K562 (cell line): ENCODE results near the gene ITPRIPL2. TPM values are rescaled to one million over a fixed set of nuclear protein-coding genes. Genes with fewer than 3 reads are reported as not detected.

Experiments
- ATAC-seq: fragments of 200-7000 bp; cut with Tn5 transposase; 3 replicates; pipeline ENCODE4 v1.9.1; 2020; ENCODE audit warnings: moderate library complexity
- BruUV-seq: library from RNA; stranded (reverse); fragments of 400-500 nt; replicated peaks from 2 replicates; lab custom pipeline; 2021; lab: Mats Ljungman, UMichigan
- CTCF ChIA-PET: fragments of 300-600 bp; formaldehyde crosslinking; extraction: SDS; loops from one replicate; lab custom pipeline; 2021; ENCODE audit warnings: low intra/inter-chr PET ratio; lab: Yijun Ruan, JAX
- POLR2A ChIA-PET: fragments of 300-600, 350-650 bp; sonication (Branson Sonifier 250); formaldehyde crosslinking; extraction: SDS; loops from one replicate; lab custom pipeline; 2021; ENCODE audit warnings: antibody characterized with exemption, inconsistent platforms; lab: Yijun Ruan, JAX
- DNase-seq, 4 experiments: peaks; one replicate each; pipeline versions ENCODE4 v3.0.0 to v3.0.0-alpha.2; 2011 to 2018; ENCODE audit warnings: low spot score in 3 of 4, mixed read lengths in 3 of 4; ENCODE audit errors: extremely low read depth in 1 of 4
- FAIRE-seq: peaks from 2 replicates; lab custom pipeline; 2011; peaks lifted over from hg19 to GRCh38; lab: Jason Lieb, UNC
- H2AFZ ChIP-seq: 2 replicates; pipeline ENCODE4 v1.6.0; 2011; ENCODE audit warnings: low read depth, low read length, control low read depth, inconsistent platforms
- H3K27ac ChIP-seq: fragments of 200-600 bp; 3 replicates; pipeline ENCODE4 v1.8.0; 2011; ENCODE audit warnings: low read depth, mild to moderate bottlenecking, control low read depth, inconsistent platforms, low read length, moderate library complexity, mixed read lengths; ENCODE audit errors: extremely low read depth
- H3K27me3 ChIP-seq, 2 experiments: fragments of 300-600 bp in 1 of 2; 2 replicates in 1 of 2; 3 replicates in 1 of 2; pipeline versions ENCODE4 v1.6.0 to v1.8.0; 2011; ENCODE audit warnings: inconsistent platforms in 2 of 2, low read length in 2 of 2, mild to moderate bottlenecking in 1 of 2, mixed read lengths in 1 of 2, moderate library complexity in 1 of 2; ENCODE audit not compliant: control insufficient read depth in 2 of 2, insufficient read depth in 2 of 2
- H3K36me3 ChIP-seq: fragments of 300-600 bp; 3 replicates; pipeline ENCODE4 v1.8.0; 2011; ENCODE audit warnings: mild to moderate bottlenecking, low read length, inconsistent platforms; ENCODE audit not compliant: control insufficient read depth, insufficient read depth
- H3K4me1 ChIP-seq, 2 experiments: fragments of 200-600 bp in 1 of 2; replicated peaks in 1 of 2; 2 replicates in 1 of 2; 3 replicates in 1 of 2; pipeline versions ENCODE4 v1.5.1 to v1.8.0; 2011; ENCODE audit warnings: inconsistent platforms in 2 of 2, low read length in 2 of 2, mild to moderate bottlenecking in 1 of 2, mixed read lengths in 1 of 2, moderate library complexity in 1 of 2; ENCODE audit not compliant: control insufficient read depth in 2 of 2, insufficient read depth in 2 of 2
- H3K4me2 ChIP-seq: 2 replicates; pipeline ENCODE4 v1.6.1; 2011; ENCODE audit warnings: low read length, control low read depth, inconsistent platforms, mixed read lengths; ENCODE audit not compliant: insufficient read depth
- H3K4me3 ChIP-seq: fragments of 200-600 bp; sonication (generic), shearing (Covaris generic); 2 replicates; pipeline ENCODE4 v1.5.1; 2016; ENCODE audit warnings: control low read depth, inconsistent platforms
- H3K79me2 ChIP-seq: fragments of 200-600 bp; 3 replicates; pipeline ENCODE4 v1.8.0; 2011; ENCODE audit warnings: low read length, inconsistent platforms; ENCODE audit not compliant: control insufficient read depth, insufficient read depth
- H3K9ac ChIP-seq, 2 experiments: 2 replicates each; pipeline versions ENCODE4 v1.6.0 to v1.6.1; 2011; ENCODE audit warnings: low read depth in 2 of 2, low read length in 2 of 2, control low read depth in 1 of 2, inconsistent platforms in 1 of 2, mild to moderate bottlenecking in 1 of 2, mixed read lengths in 1 of 2; ENCODE audit not compliant: insufficient read depth in 1 of 2
- H3K9me1 ChIP-seq: one replicate; pipeline ENCODE4 v1.6.0; 2011; ENCODE audit warnings: inconsistent platforms, mild to moderate bottlenecking, low read length, moderate library complexity; ENCODE audit not compliant: control insufficient read depth, insufficient read depth
- H3K9me3 ChIP-seq: replicated peaks from 2 replicates; pipeline ENCODE4 v1.5.1; 2011; ENCODE audit warnings: low read depth, low read length, inconsistent platforms; ENCODE audit not compliant: control insufficient read depth, insufficient read depth
- H4K20me1 ChIP-seq: replicated peaks from 2 replicates; pipeline ENCODE4 v1.6.1; 2011; ENCODE audit warnings: low read length, inconsistent platforms, mixed read lengths; ENCODE audit not compliant: control insufficient read depth, insufficient read depth
- CLOCK ChIP-seq: fragments of 250-450 bp; sonication (Bioruptor Pico); IDR thresholded peaks from 2 replicates; pipeline ENCODE4 v1.4.0; 2020; ENCODE audit warnings: mild to moderate bottlenecking, moderate library complexity, borderline replicate concordance
- CTBP1 ChIP-seq: fragments of 450-650 bp; IDR thresholded peaks from 2 replicates; pipeline ENCODE4 v1.6.1; 2016; ENCODE audit warnings: borderline replicate concordance
- EP400 ChIP-seq: fragments of 450-650 bp; IDR thresholded peaks from 2 replicates; pipeline ENCODE4 v1.6.1; 2017; ENCODE audit warnings: antibody characterized with exemption, mild to moderate bottlenecking, moderate library complexity
- GATAD2B ChIP-seq: fragments of 450-650 bp; IDR thresholded peaks from 2 replicates; pipeline ENCODE4 v1.6.1; 2017; ENCODE audit warnings: mild to moderate bottlenecking, borderline replicate concordance
- RB1 ChIP-seq: fragments of 450-650 bp; IDR thresholded peaks from 2 replicates; pipeline ENCODE4 v1.6.1; 2017; ENCODE audit warnings: low read depth, mild to moderate bottlenecking
- SMARCA4 ChIP-seq: fragments of 450-650 bp; IDR thresholded peaks from 2 replicates; pipeline ENCODE4 v1.6.1; 2016
- SP2 ChIP-seq: IDR thresholded peaks from 2 replicates; pipeline ENCODE4 v1.6.1; 2011; ENCODE audit warnings: mild to moderate bottlenecking, low read depth, low read length, moderate library complexity; ENCODE audit not compliant: poor library complexity, severe bottlenecking; ENCODE audit errors: extremely low read depth
- SRSF3 ChIP-seq: fragments of 200-400 bp; formaldehyde crosslinking; IDR thresholded peaks from 2 replicates; pipeline ENCODE4 v1.6.1; 2016; ENCODE audit warnings: mild to moderate bottlenecking, low read length, moderate library complexity; ENCODE audit not compliant: insufficient read depth
- TGIF2 ChIP-seq: sonication (generic); formaldehyde crosslinking; IDR thresholded peaks from 2 replicates; pipeline ENCODE4 v1.8.1; 2022; ENCODE audit warnings: mild to moderate bottlenecking, missing genetic modification reagents, moderate library complexity
- XRCC4 ChIP-seq: IDR thresholded peaks from one replicate; pipeline ENCODE4 v1.6.1; 2011; ENCODE audit not compliant: insufficient read depth, insufficient read length; ENCODE audit errors: extremely low read depth
- WGBS: fragments of 100-300 bp; shearing (Covaris generic); methylation state at CpG from one replicate; pipeline ENCODE4 v1.1.6; 2016; ENCODE audit warnings: low coverage, mixed read lengths; ENCODE audit not compliant: insufficient coverage; ENCODE audit errors: missing lambda C conversion rate; 5-methylcytosine and 5-hydroxymethylcytosine counted together
- in situ Hi-C: fragments of 300-500 bp; cut with MboI; formaldehyde crosslinking; loops from 4 replicates; pipeline ENCODE4 v1.15.0; 2018; ENCODE audit warnings: inconsistent platforms, mixed read lengths
- intact Hi-C: fragments of 100-400 bp; cut with micrococcal nuclease; formaldehyde crosslinking; loops from 2 replicates; pipeline ENCODE4 v1.14.2; 2022
- polyA plus RNA-seq, 8 experiments: library from polyadenylated mRNA; depleted of rRNA in 4 of 8; stranded (reverse) in 5 of 8; unstranded in 3 of 8; fragments of >200 nt; fragmentation: Nextera tagmentation in 2 of 8; fragmentation: Illumina TruSeq in 1 of 8; extraction: Ambion mirVana in 2 of 8; extraction: Trizol in 1 of 8; gene quantifications; 2 replicates each; pipeline versions ENCODE4 v1.2.1 to v1.2.3, GENCODE V29; 2011 to 2014; ENCODE audit warnings: inconsistent platforms in 1 of 8, missing spikeins in 1 of 8
- total RNA-seq, 7 experiments: library from RNA; depleted of rRNA in 6 of 7; stranded (reverse); fragments of >200 nt in 6 of 7; fragmentation: Illumina TruSeq in 2 of 7; extraction: Trizol in 2 of 7; gene quantifications; 2 replicates each; pipeline versions ENCODE4 v1.2.1 to v1.2.3, GENCODE V29; 2011 to 2021; ENCODE audit warnings: low replicate concordance in 1 of 7

ITPRIPL2 gene
- total and polyA plus RNA-seq, 9 of the 15 experiments (the other 6 are each of a cell fraction or from before 2014, with no cell fraction given), result 0.04 to 2.2 (median 0.58) TPM

- TF ChIP-seq CLOCK, result no peak
- TF ChIP-seq EP400, result no peak
- TF ChIP-seq CTBP1, result no peak
Observed at GRCh38 chr16:19083670-19084069, 30.1 kb upstream of the ITPRIPL2 start (continued).

- H3K27me3 ChIP-seq, result no peaks in the 10 kb centered on the region
- peaks cover under 1% of the 10 kb centered on the region; the same call in 1 of the 3 replicates for H3K36me3 ChIP-seq
- H3K4me1 ChIP-seq, result peaks cover 10 to 13% of the 10 kb centered on the region in 2 experiments; a peak in 4 of 5 replicates
- CTCF ChIA-PET, result no interaction called here
- TF ChIP-seq RB1 (no peak), SP2 (no peak), SRSF3 (no peak), SMARCA4 (no peak), GATAD2B (no peak), XRCC4 (no peak), TGIF2 (CRISPR knock-in tag) (no peak)
- POLR2A ChIA-PET, result interaction anchor here (1.8 kb wide), 1 partner anchor 11 kb away, joined by 4 read pairs; no protein-coding TSS in a partner anchor
- BruUV-seq, result no TSS peak
- no peak overlapping the region for H3K27ac ChIP-seq
- no peak overlapping the region for H3K4me2 ChIP-seq
- WGBS, result 26% methylated on average over 3 of the region's 3 CpGs
- no peaks in the 10 kb centered on the region for H4K20me1 ChIP-seq
- FAIRE-seq (no peak), DNase-seq (no peak), ATAC-seq (no peak)
- H3K9me3 ChIP-seq, result no peaks in the 10 kb centered on the region
- in situ Hi-C loops (loop anchor here (10.0 kb wide), 1 partner anchor 431 kb away; no protein-coding TSS in a partner anchor), intact Hi-C loops (no loop called here)
- no peak overlapping the region for H3K9ac ChIP-seq
- H3K4me3 ChIP-seq, result no peak overlapping the region
- no peaks in the 10 kb centered on the region for H3K79me2 ChIP-seq
- no peaks in the 10 kb centered on the region for H3K9me1 ChIP-seq
- no peak overlapping the region for H2AFZ ChIP-seq
Observed at GRCh38 chr16:19084139-19084538, 29.6 kb upstream of the ITPRIPL2 start.
